ENCODE measurements around the gene MAP2K2.

Gene MAP2K2

DNA sequence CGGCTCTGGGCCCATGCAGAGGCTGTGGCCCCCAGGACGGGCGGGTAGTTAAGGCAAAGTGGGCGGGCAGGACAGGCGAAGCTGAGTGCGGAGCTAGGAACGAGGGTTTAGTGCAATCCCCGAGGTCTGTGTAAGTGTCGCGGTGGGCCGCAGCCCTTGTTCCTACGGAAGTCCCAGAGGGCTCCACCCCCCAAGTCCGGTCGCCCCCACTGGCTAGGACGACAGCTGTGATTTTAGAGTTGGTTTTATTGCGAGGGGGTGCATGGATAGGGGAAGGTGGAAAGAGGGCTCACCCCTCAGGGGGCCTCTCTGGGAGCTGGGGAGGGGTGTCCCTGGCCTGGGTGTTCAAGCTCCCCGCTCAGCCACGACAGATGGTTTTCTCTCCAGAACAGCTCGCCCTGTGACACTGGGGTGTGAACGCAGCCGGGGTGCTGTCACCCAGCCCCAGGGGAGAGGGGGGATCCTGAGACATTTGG is 78.9 kb downstream of the MAP2K2 start:
- H3K27ac ChIP-seq: no peak overlapping the region
- DNase-seq (ENCODE audit: low spot score): no peak
- H3K4me3 ChIP-seq: no peak overlapping the region
- TF ChIP-seq CTCF (IDR thresholded peaks at IDR 0.05): no peak

- DNase-seq (ENCODE audit: low spot score): no peak
- H3K27ac ChIP-seq: no peak overlapping the region
- no peak overlapping the region for H3K4me3 ChIP-seq
- TF ChIP-seq CTCF (IDR thresholded peaks at IDR 0.05): no peak
Measured at GRCh38 chr19:4043966-4044715, 79.8 kb downstream of the MAP2K2 start.

- H3K4me3 ChIP-seq: no peak overlapping the region
- H3K27ac ChIP-seq: no peak overlapping the region
- no peak for TF ChIP-seq CTCF (IDR thresholded peaks at IDR 0.05)
- no peak for DNase-seq (ENCODE audit: low spot score)
Measured at GRCh38 chr19:4043401-4043800, 80.5 kb downstream of the MAP2K2 start.

GRCh38 chr19:4042731-4043082 is 81.2 kb downstream of the MAP2K2 start:
- TF ChIP-seq CTCF (IDR thresholded peaks at IDR 0.05): no peak
- DNase-seq (ENCODE audit: low spot score): no peak
- Histone ChIP-seq H3K27ac (no peak overlapping the region), H3K4me3 (no peak overlapping the region)

DNA sequence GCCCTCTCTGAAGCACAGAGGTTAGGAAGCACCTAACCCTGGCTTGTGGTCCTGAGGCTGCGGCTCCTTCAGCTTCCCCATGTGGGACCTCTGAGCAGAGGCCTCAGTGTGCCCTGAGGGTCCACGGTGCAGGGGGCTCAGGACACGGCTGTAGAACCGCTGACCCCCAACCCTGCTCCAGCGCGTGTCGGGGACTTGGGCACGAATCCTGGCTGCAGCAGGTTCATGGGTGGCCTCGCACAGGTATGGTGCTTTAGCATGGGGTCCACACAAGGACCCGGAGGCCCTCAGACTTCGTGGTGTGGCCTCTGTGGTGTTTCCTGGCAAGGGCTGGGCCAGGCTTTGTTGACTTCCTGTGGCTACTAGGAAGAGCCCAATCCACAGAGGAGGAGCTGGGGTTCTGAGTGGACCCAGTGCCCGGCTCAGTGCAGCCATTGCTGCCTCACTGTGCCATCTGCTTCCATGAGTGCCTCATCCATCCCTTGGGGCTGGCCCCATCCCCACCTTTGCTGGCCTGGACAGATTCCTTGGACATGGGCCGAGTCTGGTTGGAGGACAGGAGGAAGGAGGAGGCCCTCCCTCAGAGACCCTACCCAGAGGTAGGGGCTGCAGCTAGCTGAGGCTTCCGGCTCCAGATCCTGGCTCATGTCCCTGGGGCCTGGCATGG is 81.7 kb downstream of the MAP2K2 start:
- Histone ChIP-seq H3K27ac (no peak overlapping the region), H3K4me3 (no peak overlapping the region)
- DNase-seq (ENCODE audit: low spot score): no peak
- TF ChIP-seq CTCF (IDR thresholded peaks at IDR 0.05): no peak

All from coronary artery (tissue), 2 donors.